GM18907 (cell line): Measurements from ENCODE around the gene BCR.

ENCODE experiments used
- ATAC-seq: cut with Tn5 transposase; IDR thresholded peaks from one replicate; pipeline ENCODE4 v1.9.1; 2021; ENCODE audit warnings: mild to moderate bottlenecking, moderate library complexity; ENCODE audit not compliant: unreplicated experiment

Gene BCR

GRCh38 chr22:23193882-23194281 lies 13.6 kb downstream of the BCR start:
- ATAC-seq = no peak

DNA sequence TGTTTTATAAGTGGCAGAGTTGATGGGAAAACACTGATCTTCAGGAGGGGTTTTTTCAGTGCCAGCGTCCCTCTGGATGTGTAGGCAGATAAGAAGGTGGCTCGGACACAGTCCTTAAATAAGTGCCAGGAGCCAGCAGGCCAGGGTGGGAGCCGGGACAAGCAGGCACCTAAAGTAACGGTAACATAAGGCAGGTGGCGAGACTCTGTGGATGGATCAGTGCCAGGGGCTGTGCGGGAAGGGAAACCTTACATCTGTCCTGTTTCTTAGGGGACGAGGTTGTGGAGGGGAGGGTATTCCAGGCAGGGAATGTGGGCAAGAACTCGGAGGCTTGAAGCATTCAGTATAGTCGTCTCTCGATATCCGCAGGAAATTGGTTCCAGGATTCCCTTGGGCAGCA lies 15.9 kb downstream of the BCR start:
- no peak for ATAC-seq

DNA sequence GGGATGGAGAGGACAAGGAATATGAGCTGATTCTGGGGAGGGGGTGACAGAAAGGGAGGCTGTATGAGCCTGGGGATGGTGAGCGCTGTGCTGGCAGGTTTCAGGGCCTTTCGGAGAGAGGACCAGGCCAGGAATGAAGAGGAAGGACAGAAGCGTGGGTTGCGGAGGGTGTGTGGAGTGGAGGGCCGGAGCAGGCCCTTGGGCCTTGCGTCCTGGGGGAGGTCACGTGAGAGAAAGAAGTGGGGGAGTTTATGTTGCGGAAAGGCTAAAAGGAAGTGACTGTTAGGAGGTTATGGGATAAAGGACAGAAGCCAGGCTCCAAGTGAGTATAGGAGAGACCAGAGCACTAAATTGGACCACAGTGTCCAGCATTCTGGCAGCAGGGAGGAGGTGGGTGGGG lies 17.5 kb downstream of the BCR start:
- ATAC-seq = no peak

GRCh38 chr22:23199159-23199558 lies 18.9 kb downstream of the BCR start:
- no peak for ATAC-seq

DNA sequence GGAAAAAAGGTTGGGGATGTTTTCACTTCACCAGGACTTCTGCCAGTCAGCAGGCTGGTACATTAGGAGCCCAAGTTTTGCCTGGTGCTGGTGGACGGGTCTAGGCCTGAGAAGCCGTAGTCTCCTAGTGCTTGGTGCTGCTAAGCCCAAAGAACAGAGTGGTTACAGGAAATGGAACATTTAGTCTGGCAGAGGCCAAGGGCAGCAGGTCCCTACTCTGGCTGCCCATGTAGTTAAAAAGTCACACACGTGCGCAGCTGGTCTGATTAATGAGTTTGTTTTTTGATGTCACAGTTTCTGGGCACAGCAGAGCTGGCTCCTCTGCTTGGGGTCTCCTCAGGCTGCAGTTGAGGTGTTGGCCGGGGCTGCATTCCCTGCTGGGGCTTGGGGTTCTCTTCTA lies 20.6 kb downstream of the BCR start:
- ATAC-seq = no peak

DNA sequence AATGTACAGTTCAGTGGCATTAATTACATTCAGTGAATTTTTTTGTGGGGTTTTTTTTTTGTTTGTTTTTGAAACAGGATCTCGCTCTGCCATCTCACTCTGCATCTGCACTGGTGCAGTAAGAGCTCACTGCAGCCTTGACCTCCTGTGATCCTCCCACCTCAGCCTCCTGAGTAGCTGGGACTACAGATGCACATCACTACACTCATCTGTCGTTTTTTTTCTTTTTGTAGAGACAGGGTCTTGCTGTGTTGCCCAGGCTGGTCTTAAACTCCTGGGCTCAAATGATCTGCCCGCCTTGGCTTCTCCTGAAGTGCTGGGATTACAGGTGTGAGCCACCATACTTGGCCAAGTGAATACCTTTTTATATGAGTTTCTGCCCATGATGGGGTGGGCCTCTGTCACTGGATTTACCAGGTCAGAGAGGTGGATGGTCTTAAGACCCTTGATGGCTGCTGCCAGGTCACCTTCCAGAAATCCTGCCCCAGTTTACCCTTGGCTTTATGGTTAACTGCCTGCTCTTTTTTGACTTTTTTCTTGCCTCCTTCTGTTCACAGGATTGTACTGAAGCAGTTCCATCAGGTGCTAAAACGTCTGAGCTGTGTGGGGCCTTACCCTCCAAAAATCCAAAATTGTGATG lies 22.6 kb downstream of the BCR start:
- ATAC-seq = no peak

DNA sequence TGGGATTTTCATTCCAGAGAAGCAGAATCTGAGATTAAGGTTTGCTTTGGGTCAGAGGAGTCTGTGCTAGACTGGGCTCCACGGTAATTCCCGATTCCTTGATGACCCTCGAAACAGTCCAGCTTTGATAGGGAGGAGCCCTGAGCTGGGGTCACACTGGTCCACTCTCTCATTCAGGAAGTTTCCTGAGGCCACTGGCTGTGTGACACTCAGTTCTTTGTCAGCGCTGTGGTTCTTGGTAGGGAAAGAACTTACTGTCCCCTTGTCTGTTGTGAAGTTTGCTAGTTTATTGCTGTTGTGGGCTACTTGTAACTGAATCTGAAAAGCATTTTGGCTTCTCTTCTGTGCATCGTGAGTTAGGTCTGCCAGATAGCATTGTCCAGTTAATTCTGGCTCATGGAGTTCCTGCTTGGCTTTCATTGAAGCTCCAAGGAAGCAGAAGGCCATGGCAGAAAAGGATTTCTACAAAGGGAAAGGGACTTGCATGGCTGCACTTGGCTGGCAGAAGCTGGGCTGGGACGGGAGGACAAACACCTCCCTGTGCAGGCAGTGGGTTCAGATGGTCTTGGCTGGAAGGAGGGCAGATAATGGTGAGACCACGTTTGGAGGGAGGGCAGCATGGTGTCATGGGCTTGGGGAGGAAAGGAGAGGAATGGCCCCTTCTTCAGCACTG lies 23.3 kb downstream of the BCR start:
- no peak for ATAC-seq

DNA sequence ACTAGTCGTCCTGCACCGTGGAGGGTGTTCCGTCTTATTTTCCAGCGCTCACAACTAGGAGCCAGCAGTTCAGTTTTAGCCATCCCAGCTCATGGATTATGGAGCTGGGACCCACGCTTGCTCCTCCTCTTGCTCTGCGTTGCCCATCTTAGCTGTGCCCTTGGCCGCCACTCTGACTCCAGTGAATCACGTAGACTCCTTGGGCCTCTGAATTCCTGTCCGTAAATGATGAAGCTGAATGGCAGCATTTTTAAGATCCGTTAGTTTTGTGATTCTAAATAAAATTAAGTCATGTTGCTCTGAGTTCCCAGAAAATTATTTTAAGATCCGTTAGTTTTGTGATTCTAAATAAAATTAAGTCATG lies 23.8 kb downstream of the BCR start:
- ATAC-seq = no peak

DNA sequence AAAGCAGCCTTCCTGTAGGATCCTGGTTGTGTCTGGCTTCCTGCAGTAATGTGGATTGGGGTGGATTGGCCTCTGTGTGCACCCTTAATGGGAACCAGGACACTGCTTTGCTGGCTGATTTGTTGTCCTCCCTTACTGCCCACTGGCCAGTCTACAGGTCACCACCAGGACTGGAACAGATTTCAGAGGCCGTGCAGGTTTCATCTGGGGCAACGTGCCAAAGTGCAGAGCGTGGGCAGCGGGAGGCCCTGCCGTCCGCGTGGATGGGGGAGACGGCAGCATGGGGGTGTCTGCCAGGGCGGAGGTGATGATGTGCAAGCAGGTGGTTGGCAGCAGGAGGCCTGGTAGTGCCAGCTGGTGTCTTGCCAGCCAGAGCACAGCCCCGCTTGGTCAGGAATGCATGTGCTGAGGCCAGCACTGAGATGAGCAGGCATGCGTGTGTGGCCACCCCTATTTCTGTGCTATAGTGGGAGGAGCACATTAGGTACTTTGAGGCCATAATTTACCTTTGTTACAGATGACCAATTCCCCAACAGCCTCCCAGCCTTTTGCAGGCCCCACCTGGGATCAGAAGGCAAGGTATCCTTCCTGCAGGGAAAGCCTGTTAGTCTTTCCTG lies 24.3 kb downstream of the BCR start:
- ATAC-seq = no peak

- ATAC-seq = no peak
These were observed 25.2 kb downstream of the BCR start for GRCh38 chr22:23205339-23206049.

- no peak for ATAC-seq
These were observed 26.6 kb downstream of the BCR start for GRCh38 chr22:23206915-23207314.

DNA sequence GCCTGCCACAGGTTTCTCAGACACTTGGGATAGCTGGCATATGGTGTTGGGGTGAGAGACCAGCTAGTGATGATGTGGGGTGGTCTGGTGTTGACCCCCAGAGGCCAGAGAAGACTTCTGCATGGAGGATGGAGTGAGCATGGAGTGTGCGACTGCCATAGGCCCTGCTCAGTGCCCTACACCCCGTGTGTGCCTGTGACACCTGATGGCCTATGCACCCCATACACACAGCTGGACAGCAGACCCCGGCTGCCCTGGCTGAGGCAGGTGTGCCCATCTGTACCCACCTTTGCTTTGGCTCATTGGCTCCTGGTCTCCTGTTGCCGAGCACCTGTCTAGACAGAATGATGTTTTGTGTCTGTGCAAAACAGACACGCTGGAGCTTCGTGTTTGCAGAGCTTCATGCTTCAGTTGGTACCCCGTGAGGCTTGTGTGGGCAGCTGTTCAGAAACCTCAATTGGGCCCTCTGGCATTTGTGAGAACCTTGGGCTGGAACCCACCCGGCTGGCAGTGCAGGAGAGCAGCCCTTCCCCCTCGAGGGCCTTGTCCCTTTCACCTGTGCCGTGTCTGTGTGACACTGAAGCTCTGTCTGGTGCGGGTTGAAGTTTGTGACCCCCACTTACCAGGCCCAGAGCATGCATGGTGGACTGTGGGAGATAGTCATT lies 27.6 kb downstream of the BCR start:
- ATAC-seq = no peak

- ATAC-seq = no peak
These were observed 30.3 kb downstream of the BCR start for GRCh38 chr22:23210428-23211170.

GRCh38 chr22:23211622-23212021 lies 31.3 kb downstream of the BCR start:
- no peak for ATAC-seq

GRCh38 chr22:23212061-23213021 lies 32.0 kb downstream of the BCR start:
- ATAC-seq = no peak

- ATAC-seq = no peak
These were observed 32.8 kb downstream of the BCR start for GRCh38 chr22:23213022-23213555.

DNA sequence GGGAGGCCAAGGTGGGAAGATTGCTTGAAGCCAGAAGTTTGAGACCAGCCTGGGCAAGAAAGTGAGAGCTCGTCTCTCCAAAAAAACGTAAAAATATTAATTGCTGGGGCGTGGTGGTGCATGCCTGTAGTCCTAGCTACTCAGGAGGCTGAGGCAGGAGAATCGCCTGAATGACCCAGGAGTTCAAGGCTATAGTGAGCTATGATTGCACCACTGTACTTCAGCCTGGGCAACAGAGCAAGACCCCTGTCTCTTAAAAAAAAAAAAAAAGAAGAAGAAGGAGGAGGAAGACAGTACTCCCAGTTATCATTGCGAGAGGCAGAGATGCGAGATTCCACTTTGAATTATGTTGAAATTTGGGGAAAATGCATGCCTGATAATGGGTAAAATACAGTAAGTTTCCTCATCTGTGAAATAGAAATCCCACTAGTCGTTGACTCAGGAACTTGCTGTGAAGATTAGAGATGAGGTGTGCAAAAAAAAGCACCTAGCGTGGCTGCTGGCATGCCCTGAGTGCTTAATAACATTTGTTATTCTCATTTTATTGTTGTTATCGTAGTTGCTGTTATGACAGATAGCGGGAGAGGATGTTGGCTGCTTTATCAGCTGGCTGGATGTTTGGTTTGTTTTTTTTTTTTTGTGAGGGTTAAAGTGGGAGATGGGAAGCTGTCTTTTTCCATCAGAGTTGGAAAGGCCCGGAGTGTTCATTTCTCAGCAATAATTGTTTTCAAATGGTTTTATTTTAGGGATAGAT lies 33.4 kb downstream of the BCR start:
- no peak for ATAC-seq

- no peak for ATAC-seq
These were observed 34.1 kb downstream of the BCR start for GRCh38 chr22:23214398-23214797.
